Liver (tissue), 9 donors: ENCODE measurements around the gene SERPINA10. TPM values are rescaled to one million over a fixed set of nuclear protein-coding genes. Genes with fewer than 3 reads are reported as not detected.

Source experiments
- DNase-seq: peaks from one replicate; pipeline ENCODE4 v3.0.0-alpha.2; 2017; ENCODE audit warnings: low spot score
- H3K27ac ChIP-seq, 2 donors: one replicate each; pipeline ENCODE4 v1.7.0; 2013; ENCODE audit warnings: inconsistent platforms in 2 of 2, low read length in 2 of 2, control low read depth in 1 of 2, low read depth in 1 of 2, mild to moderate bottlenecking in 1 of 2
- H3K27me3 ChIP-seq, 4 donors: one replicate each; pipeline versions ENCODE4 v1.6.1 to v1.7.0; 2013; ENCODE audit warnings: low read length in 3 of 4, inconsistent platforms in 1 of 4, mild to moderate bottlenecking in 1 of 4, moderate library complexity in 1 of 4; ENCODE audit not compliant: control insufficient read depth in 4 of 4, insufficient read depth in 4 of 4
- H3K36me3 ChIP-seq, 4 donors: one replicate each; pipeline versions ENCODE4 v1.6.1 to v1.7.0; 2013; ENCODE audit warnings: low read length in 3 of 4, mild to moderate bottlenecking in 3 of 4, low read depth in 1 of 4, moderate library complexity in 1 of 4; ENCODE audit not compliant: control insufficient read depth in 4 of 4, insufficient read depth in 3 of 4
- H3K4me1 ChIP-seq, 4 donors: one replicate each; pipeline versions ENCODE4 v1.6.1 to v1.7.0; 2013; ENCODE audit warnings: low read length in 3 of 4, mild to moderate bottlenecking in 3 of 4, moderate library complexity in 1 of 4; ENCODE audit not compliant: control insufficient read depth in 4 of 4, insufficient read depth in 4 of 4
- H3K4me3 ChIP-seq, 3 donors: one replicate each; pipeline versions ENCODE4 v1.6.1 to v1.7.0; 2013; ENCODE audit warnings: low read length in 3 of 3, control low read depth in 1 of 3, low read depth in 1 of 3, mild to moderate bottlenecking in 1 of 3
- H3K9ac ChIP-seq, 2 donors: one replicate each; pipeline ENCODE4 v1.7.0; 2013; ENCODE audit warnings: low read length in 2 of 2, mild to moderate bottlenecking in 2 of 2, moderate library complexity in 2 of 2, control low read depth in 1 of 2, low read depth in 1 of 2
- H3K9me3 ChIP-seq, 4 donors: one replicate each; pipeline versions ENCODE4 v1.6.1 to v1.7.0; 2013; ENCODE audit warnings: low read length in 3 of 4; ENCODE audit not compliant: control insufficient read depth in 4 of 4
- EGR1 ChIP-seq, 2 donors: IDR thresholded peaks; 2 replicates each; pipeline ENCODE4 v1.6.1; 2016 to 2018; ENCODE audit warnings: antibody characterized with exemption in 2 of 2, low read depth in 2 of 2
- FOXA1 ChIP-seq: IDR thresholded peaks from 2 replicates; pipeline ENCODE4 v1.6.1; 2016; ENCODE audit warnings: antibody characterized with exemption
- FOXA2 ChIP-seq: IDR thresholded peaks from 2 replicates; pipeline ENCODE4 v1.6.1; 2016; ENCODE audit warnings: antibody characterized with exemption
- GABPA ChIP-seq, 2 donors: IDR thresholded peaks in 1 of 2; conservative IDR thresholded peaks in 1 of 2; 2 replicates each; pipeline ENCODE4 v1.6.1; 2016; ENCODE audit warnings: antibody characterized with exemption in 2 of 2, mild to moderate bottlenecking in 1 of 2, moderate library complexity in 1 of 2
- HNF4A ChIP-seq, 2 donors: conservative IDR thresholded peaks; 2 replicates each; pipeline ENCODE4 v1.6.1; 2016; ENCODE audit warnings: antibody characterized with exemption in 2 of 2, mild to moderate bottlenecking in 2 of 2
- HNF4G ChIP-seq: IDR thresholded peaks from 2 replicates; pipeline ENCODE4 v1.6.1; 2016; ENCODE audit warnings: antibody characterized with exemption
- JUND ChIP-seq, 2 donors: IDR thresholded peaks; 2 replicates each; pipeline ENCODE4 v1.6.1; 2016; ENCODE audit warnings: antibody characterized with exemption in 2 of 2
- NR2F2 ChIP-seq: IDR thresholded peaks from 2 replicates; pipeline ENCODE4 v1.6.1; 2016; ENCODE audit warnings: antibody characterized with exemption
- RAD21 ChIP-seq, 2 donors: IDR thresholded peaks; 2 replicates each; pipeline ENCODE4 v1.6.1; 2016; ENCODE audit warnings: antibody characterized with exemption in 2 of 2, mild to moderate bottlenecking in 2 of 2
- REST ChIP-seq: IDR thresholded peaks from 2 replicates; pipeline ENCODE4 v1.6.1; 2016; ENCODE audit warnings: antibody characterized with exemption, mild to moderate bottlenecking
- RXRA ChIP-seq, 2 donors: IDR thresholded peaks; 2 replicates each; pipeline ENCODE4 v1.6.1; 2017 to 2018; ENCODE audit warnings: antibody characterized with exemption in 2 of 2, mild to moderate bottlenecking in 1 of 2
- SP1 ChIP-seq: IDR thresholded peaks from 2 replicates; pipeline ENCODE4 v1.6.1; 2018; ENCODE audit warnings: antibody characterized with exemption, mild to moderate bottlenecking
- TAF1 ChIP-seq: conservative IDR thresholded peaks from 2 replicates; pipeline ENCODE4 v1.6.1; 2016; ENCODE audit warnings: antibody characterized with exemption, mild to moderate bottlenecking
- YY1 ChIP-seq: IDR thresholded peaks from 2 replicates; pipeline ENCODE4 v1.6.1; 2016; ENCODE audit warnings: antibody characterized with exemption, mild to moderate bottlenecking
- ZBTB33 ChIP-seq: IDR thresholded peaks from 2 replicates; pipeline ENCODE4 v1.6.1; 2016; ENCODE audit warnings: antibody characterized with exemption
- WGBS: extraction: QIAGEN DNeasy Blood & Tissue Kit; methylation state at CpG from one replicate; pipeline ENCODE4 v1.1.7; 2013; 5-methylcytosine and 5-hydroxymethylcytosine counted together
- polyA plus RNA-seq, 2 donors: library from polyadenylated mRNA; stranded (reverse) in 1 of 2; unstranded in 1 of 2; fragments of 200-250 nt in 1 of 2; fragments of >200 nt in 1 of 2; fragmentation: Nextera tagmentation in 1 of 2; extraction: Ambion mirVana in 1 of 2; gene quantifications; one replicate each; pipeline versions ENCODE4 v1.2.1 to v1.2.3, GENCODE V29; 2013 to 2015
- total RNA-seq, 2 donors: library from RNA; depleted of rRNA; stranded (reverse); fragments of >200 nt; gene quantifications; one replicate each; pipeline ENCODE4 v1.2.3, GENCODE V29; 2014
- TF ChIP-seq, protein P1 (sequence below): IDR thresholded peaks from 2 replicates; pipeline ENCODE4 v1.6.1; 2016; ENCODE audit warnings: antibody characterized with exemption
- TF ChIP-seq, protein P2 (sequence below): IDR thresholded peaks from 2 replicates; pipeline ENCODE4 v1.6.1; 2016; ENCODE audit warnings: antibody characterized with exemption
- TF ChIP-seq, protein P3 (sequence below): fragments of 150-350 bp; IDR thresholded peaks from 2 replicates; pipeline ENCODE4 v1.5.1; 2017; ENCODE audit warnings: improper control_type of control experiment, low read depth, low read length; ENCODE audit not compliant: missing input control
- donor health status: healthy.
- donor health status: healthy.
- donor health status: healthy.
- donor health status: healthy.
- donor health status: healthy.

The SERPINA10 gene
- total and polyA plus RNA-seq, 4 donors = 105 to 363 (median 194) TPM

- TF ChIP-seq, protein P1, sequence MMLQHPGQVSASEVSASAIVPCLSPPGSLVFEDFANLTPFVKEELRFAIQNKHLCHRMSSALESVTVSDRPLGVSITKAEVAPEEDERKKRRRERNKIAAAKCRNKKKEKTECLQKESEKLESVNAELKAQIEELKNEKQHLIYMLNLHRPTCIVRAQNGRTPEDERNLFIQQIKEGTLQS = peak; percentile 38
- TF ChIP-seq EGR1 (IDR thresholded peaks at IDR 0.05; ENCODE audit: low read depth in 2 of 2) (no peak), SP1 (peak; percentile 89), TAF1 (peak; percentile 60), FOXA2 (peak; percentile 97)
- TF ChIP-seq, protein P2, sequence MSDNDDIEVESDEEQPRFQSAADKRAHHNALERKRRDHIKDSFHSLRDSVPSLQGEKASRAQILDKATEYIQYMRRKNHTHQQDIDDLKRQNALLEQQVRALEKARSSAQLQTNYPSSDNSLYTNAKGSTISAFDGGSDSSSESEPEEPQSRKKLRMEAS = peak; percentile 48
- TF ChIP-seq, protein P3, sequence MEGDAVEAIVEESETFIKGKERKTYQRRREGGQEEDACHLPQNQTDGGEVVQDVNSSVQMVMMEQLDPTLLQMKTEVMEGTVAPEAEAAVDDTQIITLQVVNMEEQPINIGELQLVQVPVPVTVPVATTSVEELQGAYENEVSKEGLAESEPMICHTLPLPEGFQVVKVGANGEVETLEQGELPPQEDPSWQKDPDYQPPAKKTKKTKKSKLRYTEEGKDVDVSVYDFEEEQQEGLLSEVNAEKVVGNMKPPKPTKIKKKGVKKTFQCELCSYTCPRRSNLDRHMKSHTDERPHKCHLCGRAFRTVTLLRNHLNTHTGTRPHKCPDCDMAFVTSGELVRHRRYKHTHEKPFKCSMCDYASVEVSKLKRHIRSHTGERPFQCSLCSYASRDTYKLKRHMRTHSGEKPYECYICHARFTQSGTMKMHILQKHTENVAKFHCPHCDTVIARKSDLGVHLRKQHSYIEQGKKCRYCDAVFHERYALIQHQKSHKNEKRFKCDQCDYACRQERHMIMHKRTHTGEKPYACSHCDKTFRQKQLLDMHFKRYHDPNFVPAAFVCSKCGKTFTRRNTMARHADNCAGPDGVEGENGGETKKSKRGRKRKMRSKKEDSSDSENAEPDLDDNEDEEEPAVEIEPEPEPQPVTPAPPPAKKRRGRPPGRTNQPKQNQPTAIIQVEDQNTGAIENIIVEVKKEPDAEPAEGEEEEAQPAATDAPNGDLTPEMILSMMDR = no peak
Measured at GRCh38 chr14:94322648-94323570, 29.8 kb upstream of the SERPINA10 start, which contains the start of gene SERPINA6 (continued).

DNA sequence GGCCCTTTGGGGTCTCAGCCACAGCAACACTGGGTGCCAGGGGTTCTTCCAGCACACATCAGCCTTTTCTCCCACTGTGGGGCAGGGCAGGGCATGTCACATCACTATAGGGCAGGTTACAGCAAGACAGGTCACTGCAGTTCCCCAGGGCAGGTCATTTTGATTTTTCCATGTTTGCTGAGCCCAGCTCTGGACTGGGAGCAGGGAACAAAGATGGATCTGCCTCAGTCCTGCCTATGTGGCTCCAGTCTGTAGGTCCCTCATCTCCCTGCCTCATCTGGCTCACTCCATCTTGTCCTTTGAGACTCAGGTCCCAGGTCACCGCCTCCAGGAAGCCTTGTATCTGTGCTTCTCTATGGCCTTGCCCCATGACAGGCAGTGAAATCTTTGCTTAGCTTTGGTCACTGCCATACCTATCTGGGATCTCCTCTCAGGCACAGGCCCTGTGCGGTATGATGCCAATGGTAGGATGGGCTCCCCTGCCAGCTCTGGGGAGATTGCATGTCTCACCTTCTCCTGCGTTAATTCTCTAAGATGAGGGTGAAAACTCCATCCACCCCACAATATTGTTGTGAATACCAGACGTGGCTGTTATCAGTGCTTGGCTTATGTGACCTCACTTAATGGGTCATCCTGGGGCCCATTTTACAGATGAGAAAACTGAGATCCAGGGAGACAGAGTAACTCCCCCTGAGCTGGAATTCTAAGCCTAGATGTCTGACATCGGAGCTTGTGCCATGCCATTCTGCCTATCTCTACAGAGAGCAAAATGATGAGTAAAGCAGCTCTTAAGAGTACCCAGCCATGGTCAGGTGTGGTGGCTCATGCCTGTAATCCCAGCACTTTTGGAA is 28.6 kb upstream of the SERPINA10 start:
- no peaks in the 10 kb centered on the region for H3K27me3 ChIP-seq
- H3K27ac ChIP-seq = peak overlapping the region; percentile 96 to 97
- DNase-seq = peak; percentile 49
- H3K4me1 ChIP-seq = peaks cover 2 to 40% (median 21%) of the 10 kb centered on the region in 4 donors
- WGBS = 42% methylated on average over 5 of the region's 5 CpGs
- H3K4me3 ChIP-seq = peak overlapping the region; percentile 56 to 86 (median 77)
- H3K36me3 ChIP-seq = no peaks in the 10 kb centered on the region
- TF ChIP-seq RAD21 (IDR thresholded peaks at IDR 0.05) (peak in 1 of 2 donors; percentile 27), HNF4A (conservative IDR thresholded peaks at IDR 0.05) (peak; percentile 67 to 81), SP1 (peak; percentile 65), HNF4G (peak; percentile 19), FOXA2 (peak; percentile 50), REST (peak; percentile 79), RXRA (IDR thresholded peaks at IDR 0.05) (peak; percentile 93 to 94), JUND (IDR thresholded peaks at IDR 0.05) (peak; percentile 17 to 19), EGR1 (IDR thresholded peaks at IDR 0.05; ENCODE audit: low read depth in 2 of 2) (peak in 1 of 2 donors; percentile 63), ZBTB33 (peak; percentile 50), GABPA (IDR thresholded peaks at IDR 0.05 in 1 of 2, conservative IDR thresholded peaks at IDR 0.05 in 1 of 2) (no peak), NR2F2 (no peak), YY1 (peak; percentile 94), TAF1 (peak; percentile 84), FOXA1 (no peak)
- TF ChIP-seq, protein P2 = no peak
- TF ChIP-seq, protein P3 = no peak
- TF ChIP-seq, protein P1 = no peak
- no peaks in the 10 kb centered on the region for H3K9me3 ChIP-seq
- H3K9ac ChIP-seq = peak overlapping the region; percentile 64 to 85
